ENCODE results near the gene OR2A1.
"Not testable (repeated sequence)": the region's sequence is repeated elsewhere in the genome, so short reads cannot be mapped to it uniquely, and the experiment has no call there.

DNA sequence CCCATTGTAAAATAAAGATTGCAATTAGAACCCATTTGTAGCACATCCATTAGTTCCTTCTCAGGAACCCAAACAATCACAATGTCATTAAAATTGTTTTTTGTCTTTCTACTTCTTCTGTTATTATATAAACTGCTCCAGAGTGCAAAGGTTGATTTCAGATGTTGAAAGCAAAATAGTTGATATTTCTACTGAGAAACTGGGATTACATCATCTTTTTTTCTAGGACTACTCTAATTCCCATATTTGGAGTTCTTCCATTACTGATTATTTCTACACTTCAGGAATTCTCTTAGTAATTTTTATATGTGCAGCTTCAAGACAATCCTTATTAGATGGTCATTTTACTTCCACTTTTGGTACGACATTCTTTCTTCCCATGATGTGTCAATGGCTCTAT is 5.3 kb downstream of the OR2A1 start:
- TF ChIP-seq ZFX (IDR thresholded peaks at IDR 0.05; ENCODE audit: borderline replicate concordance); CTCF (IDR thresholded peaks at IDR 0.05): not testable (repeated sequence)
